NCI-H1105 (cell line): ENCODE data around the gene REP15.
"Not testable (repeated sequence)": the region's sequence is repeated elsewhere in the genome, so short reads cannot be mapped to it uniquely, and the experiment has no call there.

Source experiments
- DNase-seq: peaks from one replicate; lab custom pipeline; 2025; lab: John Stamatoyannopoulos, UW

REP15 gene

GRCh38 chr12:27696293-27696652 lies at the start of gene REP15:
Gene REP15, plus strand, starts transcription at chr12:27696447. Its CDS starts 116 bp downstream, at chr12:27696563.
- no peak for DNase-seq

DNA sequence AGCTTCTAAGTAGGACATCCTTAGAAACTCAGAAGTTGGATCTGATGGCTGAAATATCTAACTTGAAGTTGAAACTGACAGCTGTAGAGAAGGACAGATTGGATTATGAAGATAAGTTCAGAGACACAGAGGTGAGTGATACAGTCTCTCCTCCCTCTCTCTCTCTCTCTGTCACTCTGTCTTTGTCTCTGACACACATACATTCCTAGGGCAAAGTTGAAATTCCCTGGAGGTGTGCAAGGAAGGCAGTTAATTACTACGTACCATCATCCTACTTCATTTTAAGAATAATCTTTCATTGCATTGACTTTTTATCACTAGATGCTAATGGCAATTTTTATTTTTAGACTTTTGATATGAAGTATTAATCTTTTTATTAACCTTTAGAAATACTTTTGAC lies 46.2 kb upstream of the REP15 start:
- DNase-seq, result no peak

DNA sequence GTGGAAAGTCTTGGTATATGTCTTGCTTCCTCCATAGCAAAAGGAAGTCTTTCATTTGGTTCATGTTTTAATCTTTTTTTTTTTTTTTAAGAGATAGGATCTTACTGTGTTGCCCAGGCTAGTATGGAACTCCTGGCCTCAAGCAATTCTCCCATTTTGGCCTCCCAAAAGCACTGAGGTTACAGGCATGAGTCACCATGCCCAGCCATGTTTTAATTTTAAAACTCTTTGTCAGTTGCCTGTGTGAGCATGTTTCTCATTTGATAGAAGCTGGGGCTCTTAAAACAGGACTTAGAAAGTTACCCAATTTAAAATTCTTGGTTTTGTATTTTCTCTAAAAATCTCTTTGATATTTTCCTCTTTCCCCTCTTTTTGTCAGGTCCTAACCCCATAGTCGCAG lies 45.0 kb upstream of the REP15 start:
- DNase-seq, result no peak

DNA sequence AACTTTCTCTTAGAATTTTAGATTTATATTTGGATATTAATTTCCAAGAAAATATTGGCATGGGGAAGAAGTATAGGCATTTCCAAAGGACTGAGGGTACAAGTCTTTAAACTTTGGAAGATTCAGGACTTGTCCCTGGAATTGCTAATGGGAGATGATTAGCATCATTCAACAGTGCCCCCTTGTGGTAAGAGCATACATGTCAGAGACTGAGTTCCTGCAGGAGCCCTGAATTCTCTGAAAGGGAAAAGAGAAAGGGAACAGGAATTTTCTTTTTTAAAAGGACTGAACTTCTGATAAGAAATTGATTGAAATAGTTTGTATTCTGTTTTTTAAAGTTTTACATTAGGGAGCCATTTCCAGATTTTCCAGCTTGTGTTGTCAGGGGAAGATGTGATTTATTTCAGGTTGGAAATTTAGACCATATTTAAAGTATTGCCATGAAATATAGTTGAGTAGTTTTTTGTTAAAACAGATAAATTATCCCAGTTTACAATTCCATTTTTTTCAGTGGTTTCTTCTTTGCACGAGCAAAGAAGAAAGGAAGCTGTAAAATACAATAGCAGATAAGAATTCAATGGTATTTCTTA lies 44.0 kb upstream of the REP15 start:
- peak; percentile 77 for DNase-seq

DNA sequence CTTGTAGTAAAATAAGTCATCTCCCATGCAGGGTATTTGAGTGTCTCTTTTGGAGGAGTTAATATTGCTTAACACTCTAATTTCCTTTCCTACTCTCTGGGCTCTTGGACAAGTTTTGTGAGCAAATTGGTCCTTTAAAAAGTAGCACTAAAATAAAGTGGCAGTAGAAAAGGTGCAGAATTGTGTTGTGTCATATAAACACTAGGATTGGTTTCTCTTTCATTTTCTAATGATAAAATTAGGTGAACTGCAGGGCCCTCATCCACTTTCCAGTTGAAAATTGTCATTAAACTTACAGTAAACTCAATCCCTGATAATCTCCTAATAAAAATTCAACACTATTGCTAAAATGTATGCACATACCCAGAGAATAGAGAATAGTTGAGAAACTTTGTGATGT lies 42.6 kb upstream of the REP15 start:
- DNase-seq, result no peak

DNA sequence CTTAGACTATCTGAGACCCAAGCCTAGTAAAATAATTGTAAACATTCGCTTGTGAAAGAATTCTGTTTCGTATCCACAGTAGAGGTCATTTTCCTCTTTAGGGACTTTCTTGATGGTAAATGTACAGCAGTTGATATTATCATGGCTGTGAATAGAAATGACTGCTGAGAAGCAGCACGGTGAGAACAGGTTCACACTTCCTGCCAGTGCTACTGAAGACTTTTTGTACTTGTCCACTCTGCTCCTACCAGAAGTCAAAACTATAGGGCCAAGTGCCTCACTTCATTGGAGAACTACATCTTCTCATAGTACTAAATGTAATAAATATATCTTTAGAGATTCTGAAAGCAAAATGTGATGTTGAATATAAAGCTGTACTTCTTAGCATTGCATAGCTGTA lies 40.8 kb upstream of the REP15 start:
- DNase-seq, result not testable (repeated sequence)

DNA sequence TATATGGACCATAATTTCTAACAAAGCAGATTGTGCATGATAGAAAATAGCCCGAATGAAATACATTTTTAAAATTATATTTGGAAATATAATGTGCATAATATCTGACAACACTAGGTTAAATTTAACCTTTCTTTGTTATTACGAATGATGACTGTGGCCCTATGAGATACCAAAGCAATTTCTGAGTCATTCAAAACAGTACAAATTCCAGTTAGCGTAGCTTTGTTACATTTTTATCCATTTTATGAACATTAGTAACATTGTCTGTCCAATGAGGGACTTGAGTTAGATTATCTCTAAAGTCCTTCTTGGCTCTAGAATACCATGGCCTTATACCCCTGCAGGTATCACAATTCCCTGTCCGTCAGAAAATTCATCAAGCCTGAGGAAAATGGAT lies 39.0 kb upstream of the REP15 start:
- DNase-seq, result no peak

DNA sequence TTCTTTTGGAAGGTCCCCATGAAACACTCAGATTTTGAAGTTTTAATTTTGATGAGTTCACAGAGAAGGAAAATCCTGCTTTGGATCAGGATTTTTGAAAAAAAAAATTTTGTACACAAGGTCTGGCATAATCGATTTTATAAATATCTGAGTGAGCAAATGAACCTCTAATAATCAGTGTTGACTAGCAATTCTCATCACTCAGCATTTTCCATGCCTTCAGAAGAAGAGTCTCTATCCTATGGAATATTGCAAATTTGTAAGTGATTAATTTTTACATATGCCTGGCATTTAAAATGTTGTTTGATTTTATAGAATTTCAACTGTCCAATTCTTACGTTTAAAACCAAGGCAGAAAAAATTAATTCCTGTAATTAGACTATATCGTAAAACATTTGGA lies 30.5 kb upstream of the REP15 start:
- DNase-seq, result no peak

GRCh38 chr12:27666510-27666909 lies 29.7 kb upstream of the REP15 start:
- DNase-seq, result no peak

GRCh38 chr12:27667540-27667939 lies 28.7 kb upstream of the REP15 start:
- no peak for DNase-seq

DNA sequence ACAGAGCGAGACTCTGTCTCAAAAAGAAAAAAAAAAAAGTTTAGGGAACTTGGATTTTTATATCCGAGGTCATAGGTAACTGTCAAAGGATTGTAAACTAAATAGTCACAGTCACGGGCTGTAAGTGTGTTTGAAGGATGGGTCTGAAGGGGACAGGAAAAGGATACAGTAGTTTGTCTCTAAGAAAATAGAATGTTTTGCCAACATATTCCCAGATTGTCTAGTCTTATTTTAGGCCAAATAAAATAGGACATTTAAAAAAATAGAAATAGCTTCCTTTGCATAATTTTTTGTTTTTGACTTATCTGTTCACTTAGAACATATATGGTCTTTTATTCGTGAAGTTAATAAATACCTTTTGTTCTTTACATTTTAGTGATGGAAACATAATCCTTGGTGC lies 24.2 kb upstream of the REP15 start:
- no peak for DNase-seq

GRCh38 chr12:27672643-27673042 lies 23.6 kb upstream of the REP15 start:
- no peak for DNase-seq

DNA sequence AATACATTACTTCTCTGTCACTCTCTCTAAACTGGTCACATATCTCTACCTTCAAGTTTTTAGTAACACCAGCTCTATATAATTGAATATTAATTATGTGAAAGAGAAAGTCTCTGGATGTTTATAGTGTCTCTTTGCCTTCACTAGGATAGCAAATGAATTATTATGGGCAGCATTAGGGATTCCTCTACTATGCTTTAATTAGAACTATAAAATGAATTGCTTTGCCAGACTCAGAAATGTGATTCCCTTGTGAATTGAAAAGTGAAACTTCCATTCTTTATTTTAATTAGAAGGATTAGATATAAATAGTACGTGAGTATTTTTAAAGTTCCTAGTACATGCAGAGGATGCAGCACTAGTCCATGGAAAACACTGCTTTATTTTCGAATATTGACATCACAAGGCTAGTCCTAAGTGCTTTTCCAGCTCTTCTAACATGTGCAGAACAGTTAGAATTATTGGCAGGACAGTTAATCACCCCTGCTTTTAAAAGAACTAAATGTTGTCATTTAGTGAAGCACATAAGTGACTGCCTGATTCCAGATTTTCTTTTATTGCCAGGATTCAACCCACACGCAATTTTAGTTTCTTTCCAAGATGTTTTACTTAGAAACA lies 23.0 kb upstream of the REP15 start:
- DNase-seq, result no peak

- no peak for DNase-seq
Measured at GRCh38 chr12:27674989-27675388, 21.3 kb upstream of the REP15 start.

DNA sequence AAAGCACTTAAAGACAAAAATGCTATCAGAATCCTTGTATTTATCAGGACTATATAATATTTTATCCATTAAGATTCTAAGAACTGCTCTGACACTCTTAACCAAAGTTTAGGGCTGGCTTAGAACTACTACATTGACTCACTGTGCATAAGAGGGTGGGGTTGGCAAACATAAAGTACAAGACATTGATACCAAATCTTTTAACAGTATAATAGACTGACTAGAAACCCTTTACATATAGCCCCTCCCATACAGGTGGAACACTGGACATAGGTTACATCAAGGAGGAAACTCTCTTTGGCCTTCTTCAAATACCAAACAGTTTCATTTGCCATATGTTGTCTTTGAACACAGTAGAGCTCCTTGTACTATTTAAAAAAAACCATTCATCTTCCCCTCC lies 15.6 kb upstream of the REP15 start:
- DNase-seq, result no peak

- no peak for DNase-seq
Measured at GRCh38 chr12:27682534-27682933, 13.7 kb upstream of the REP15 start.

DNA sequence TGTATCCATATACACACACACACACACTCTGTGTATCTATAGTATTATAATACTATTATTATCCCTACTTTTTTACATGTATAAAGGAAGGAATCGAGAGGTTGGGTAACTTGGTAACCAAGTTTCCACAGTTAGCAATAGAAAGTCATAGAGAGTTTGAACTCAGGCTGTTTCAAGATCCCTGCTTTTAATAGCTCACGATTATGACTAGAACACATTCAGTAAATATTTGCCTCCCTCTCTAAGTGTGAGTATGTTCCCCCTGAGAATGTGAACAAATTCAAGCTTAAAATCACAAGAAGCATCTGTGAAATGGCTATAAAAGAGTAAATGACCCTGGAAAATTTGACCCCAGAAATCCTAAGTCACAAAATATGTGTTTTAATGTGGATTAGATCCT lies 11.0 kb upstream of the REP15 start:
- no peak for DNase-seq

DNA sequence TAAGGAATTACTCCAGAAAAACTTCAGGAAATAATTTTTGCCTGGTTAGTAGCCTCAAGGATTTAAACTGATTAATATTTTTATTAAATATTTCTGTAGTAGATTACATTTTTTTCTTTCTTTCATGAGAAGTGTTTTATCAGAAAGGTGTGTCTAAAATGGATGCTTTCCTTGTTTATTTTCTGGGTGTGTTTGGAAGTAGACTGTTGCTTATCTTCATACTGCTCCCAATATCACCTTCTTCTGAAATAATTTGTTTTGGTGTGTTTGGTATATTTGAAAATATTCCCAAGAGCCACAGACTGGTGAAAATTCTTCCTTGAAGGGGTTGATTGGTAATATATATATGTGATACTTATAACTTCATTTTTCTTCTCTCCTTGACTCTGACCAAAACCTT lies 10.1 kb upstream of the REP15 start:
- DNase-seq, result no peak

GRCh38 chr12:27688671-27689070 lies 7.6 kb upstream of the REP15 start:
- DNase-seq, result no peak

DNA sequence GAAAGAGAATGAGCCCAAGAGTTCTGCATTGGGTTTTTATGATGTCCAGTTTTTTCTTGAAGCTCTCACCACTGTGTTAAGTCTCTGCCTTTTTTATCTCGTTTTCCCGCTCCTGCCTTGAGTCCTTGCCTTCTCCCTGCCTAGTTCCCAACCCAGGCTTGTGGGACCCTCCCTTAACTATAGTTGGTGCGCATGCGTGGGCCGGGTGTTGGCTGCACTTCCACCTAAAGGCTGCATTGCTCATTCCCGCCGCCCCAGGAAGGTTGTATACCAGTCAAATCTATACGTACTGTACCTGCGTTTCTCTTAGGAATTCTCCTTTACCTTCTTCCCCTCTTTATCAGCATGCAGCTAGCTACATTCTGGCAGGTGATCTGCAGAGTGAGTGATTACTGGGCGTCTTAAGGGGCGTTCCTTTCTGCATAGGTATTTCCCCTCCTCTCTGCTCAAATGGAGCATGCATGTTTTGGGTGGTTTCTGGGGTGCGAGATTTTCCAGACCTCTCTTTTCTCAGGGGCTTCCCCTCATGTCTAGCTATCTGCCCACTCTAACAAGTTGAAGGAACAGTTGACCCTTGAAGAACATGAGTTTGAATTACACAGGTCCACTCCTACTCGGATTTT lies 6.6 kb upstream of the REP15 start:
- DNase-seq, result no peak

DNA sequence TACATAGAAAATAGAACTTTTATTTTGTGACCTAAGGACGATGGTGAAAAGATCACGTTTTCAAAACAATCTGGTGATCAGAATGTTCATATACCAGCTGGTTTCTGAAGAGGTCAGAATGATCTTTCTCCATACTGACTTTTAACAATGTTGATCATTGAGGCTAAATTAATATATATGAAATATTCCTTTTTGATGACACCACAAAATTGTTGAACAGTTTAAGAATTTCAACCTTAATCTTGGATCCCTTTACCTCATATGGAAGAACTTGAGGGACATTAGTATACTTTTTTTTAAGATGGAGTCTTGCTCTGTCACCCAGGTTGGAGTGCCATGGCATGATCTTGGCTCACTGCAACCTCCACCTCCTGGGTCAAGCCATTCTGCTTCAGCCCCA lies 2.8 kb upstream of the REP15 start:
- no peak for DNase-seq

GRCh38 chr12:27695556-27696292 lies 523 bp upstream of the REP15 start:
- no peak for DNase-seq

GRCh38 chr12:27696864-27697564 lies 767 bp downstream of the REP15 start:
- no peak for DNase-seq
